GM23248 (cell line): ENCODE results near the gene OPCML. TPM values are rescaled to one million over a fixed set of nuclear protein-coding genes. Genes with fewer than 3 reads are reported as not detected.

Experiments
- DNase-seq: peaks from one replicate; pipeline ENCODE4 v3.0.0-alpha.2; 2015
- H2AFZ ChIP-seq: fragments of 200-600 bp; sonication (generic); 2 replicates; pipeline ENCODE4 v1.6.1; 2016; ENCODE audit warnings: antibody characterized with exemption
- H3F3A ChIP-seq: fragments of 200-600 bp; sonication (generic); 2 replicates; pipeline ENCODE4 v1.6.1; 2016; ENCODE audit warnings: mild to moderate bottlenecking, antibody characterized with exemption, mixed run types; ENCODE audit not compliant: insufficient read depth
- H3K27ac ChIP-seq: fragments of 200-600 bp; sonication (generic); 2 replicates; pipeline ENCODE4 v1.5.1; 2016; ENCODE audit warnings: mild to moderate bottlenecking
- H3K27me3 ChIP-seq: fragments of 200-600 bp; sonication (generic); replicated peaks from 2 replicates; pipeline ENCODE4 v1.6.1; 2016; ENCODE audit warnings: mild to moderate bottlenecking; ENCODE audit not compliant: insufficient read depth
- H3K36me3 ChIP-seq: fragments of 200-600 bp; sonication (generic); 2 replicates; pipeline ENCODE4 v1.6.1; 2016; ENCODE audit warnings: low read depth, mild to moderate bottlenecking
- H3K4me1 ChIP-seq: fragments of 200-600 bp; sonication (generic); 2 replicates; pipeline ENCODE4 v1.6.1; 2016; ENCODE audit warnings: mild to moderate bottlenecking; ENCODE audit not compliant: insufficient read depth
- H3K4me2 ChIP-seq: fragments of 200-600 bp; sonication (generic); one replicate; pipeline ENCODE4 v1.6.1; 2016; ENCODE audit warnings: mild to moderate bottlenecking; ENCODE audit not compliant: unreplicated experiment
- H3K4me3 ChIP-seq: fragments of 200-600 bp; sonication (generic); 2 replicates; pipeline ENCODE4 v1.5.1; 2016; ENCODE audit warnings: mild to moderate bottlenecking
- H3K79me2 ChIP-seq: fragments of 200-600 bp; sonication (generic); 2 replicates; pipeline ENCODE4 v1.6.1; 2016; ENCODE audit warnings: mild to moderate bottlenecking; ENCODE audit not compliant: insufficient read depth
- H3K9ac ChIP-seq: fragments of 200-600 bp; sonication (generic); 2 replicates; pipeline ENCODE4 v1.6.1; 2016; ENCODE audit warnings: mild to moderate bottlenecking
- H3K9me2 ChIP-seq: fragments of 200-600 bp; sonication (generic); 2 replicates; pipeline ENCODE4 v1.6.1; 2016; ENCODE audit warnings: mixed run types, mild to moderate bottlenecking, moderate library complexity; ENCODE audit not compliant: insufficient read depth
- H3K9me3 ChIP-seq: fragments of 200-600 bp; sonication (generic); one replicate; pipeline ENCODE4 v1.6.1; 2017; ENCODE audit warnings: low read depth
- H4K20me1 ChIP-seq: fragments of 200-600 bp; sonication (generic); 2 replicates; pipeline ENCODE4 v1.6.0; 2016; ENCODE audit not compliant: insufficient read depth
- EZH2 ChIP-seq: fragments of 200-600 bp; sonication (generic); IDR thresholded peaks from 2 replicates; pipeline ENCODE4 v1.6.1; 2018; ENCODE audit warnings: antibody characterized with exemption, mild to moderate bottlenecking; ENCODE audit not compliant: insufficient read depth, poor library complexity, severe bottlenecking
- EZH2phosphoT487 ChIP-seq: fragments of 200-600 bp; sonication (generic); IDR thresholded peaks from 2 replicates; pipeline ENCODE4 v1.6.1; 2018; ENCODE audit warnings: antibody characterized with exemption, moderate library complexity, mild to moderate bottlenecking, low read depth; ENCODE audit not compliant: insufficient read depth
- WGBS, 2 experiments: methylation state at CpG; one replicate each; pipeline ENCODE4 v1.1.6; 2015 to 2017; ENCODE audit warnings: low lambda C conversion rate in 2 of 2, low coverage in 1 of 2; ENCODE audit errors: missing lambda C conversion rate in 2 of 2; 5-methylcytosine and 5-hydroxymethylcytosine counted together
- in situ Hi-C: fragments of 300-500 bp; cut with MboI; formaldehyde crosslinking; loops from 2 replicates; pipeline ENCODE4 v1.15.0; 2020
- polyA plus RNA-seq: library from polyadenylated mRNA; unstranded; fragments of >200 nt; fragmentation: Nextera tagmentation; extraction: Ambion mirVana; gene quantifications from 2 replicates; pipeline ENCODE4 v1.2.1, GENCODE V29; 2016
- total RNA-seq: library from RNA; depleted of rRNA; stranded (reverse); fragments of >200 nt; shearing (Covaris generic); gene quantifications from 2 replicates; pipeline ENCODE4 v1.2.3, GENCODE V29; 2014

The OPCML gene
- total and polyA plus RNA-seq, 2 experiments from 2014 or later = 0.69 to 1.6 TPM

- in situ Hi-C loops = no loop called here
- no peak overlapping the region for H3K27ac ChIP-seq
- 25 to 33% methylated on average over 1 of the region's 1 CpG for WGBS, 2 experiments
- TF ChIP-seq EZH2phosphoT487 (no peak), EZH2 (no peak)
- DNase-seq = no peak
- H3K36me3 ChIP-seq = no peaks in the 10 kb centered on the region
- no peaks in the 10 kb centered on the region; the same call in 1 of the 2 replicates for H3K27me3 ChIP-seq
- no peaks in the 10 kb centered on the region for H3K79me2 ChIP-seq
- H3K9ac ChIP-seq = no peak overlapping the region
- no peak overlapping the region for H3K4me2 ChIP-seq
- H3F3A ChIP-seq = no peaks in the 10 kb centered on the region
- H3K9me3 ChIP-seq = no peaks in the 10 kb centered on the region
- H2AFZ ChIP-seq = no peak overlapping the region
- H4K20me1 ChIP-seq = no peaks in the 10 kb centered on the region
- no peak overlapping the region for H3K4me3 ChIP-seq
- H3K4me1 ChIP-seq = no peaks in the 10 kb centered on the region
- no peaks in the 10 kb centered on the region for H3K9me2 ChIP-seq
Measured at GRCh38 chr11:132595246-132595645, 937.1 kb downstream of the OPCML start.

DNA sequence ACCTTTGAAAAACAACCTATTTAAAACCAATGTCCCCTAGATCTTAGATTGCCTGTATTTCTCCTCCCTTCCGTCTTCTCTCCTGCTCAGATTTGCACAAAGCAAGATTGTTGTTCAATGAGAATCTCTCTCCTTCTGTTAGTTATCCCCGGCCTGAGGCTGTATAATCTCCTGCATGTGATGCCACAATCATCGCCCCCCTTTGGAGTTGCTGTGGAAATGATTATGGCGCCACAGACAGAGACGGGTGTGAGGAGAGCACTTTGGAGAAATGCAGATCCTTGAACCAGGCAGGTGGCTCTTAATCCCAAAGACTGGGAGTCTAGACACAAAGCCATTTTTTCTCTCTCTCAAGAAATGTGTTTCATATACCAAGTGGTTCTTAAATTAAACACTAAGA lies 941.3 kb downstream of the OPCML start:
- H3F3A ChIP-seq = 0 out of 2 replicates have a peak, but pooled peaks cover 4% of the 10 kb centered on the region
- no peak overlapping the region for H3K9ac ChIP-seq
- no peaks in the 10 kb centered on the region for H3K79me2 ChIP-seq
- H3K4me3 ChIP-seq = no peak overlapping the region
- H3K36me3 ChIP-seq = no peaks in the 10 kb centered on the region
- H3K9me3 ChIP-seq = no peaks in the 10 kb centered on the region
- no peak for TF ChIP-seq EZH2
- TF ChIP-seq EZH2phosphoT487 = no peak
- H3K4me2 ChIP-seq = no peak overlapping the region
- H3K27me3 ChIP-seq = no peaks in the 10 kb centered on the region
- H4K20me1 ChIP-seq = no peaks in the 10 kb centered on the region
- no peak overlapping the region for H2AFZ ChIP-seq
- DNase-seq = no peak
- in situ Hi-C loops = no loop called here
- peaks cover 17% of the 10 kb centered on the region for H3K4me1 ChIP-seq
- H3K9me2 ChIP-seq = no peaks in the 10 kb centered on the region
- H3K27ac ChIP-seq = no peak overlapping the region
- 78 to 83% methylated on average over 5 of the region's 5 CpGs for whole genome bisulfite sequencing, 2 experiments

DNA sequence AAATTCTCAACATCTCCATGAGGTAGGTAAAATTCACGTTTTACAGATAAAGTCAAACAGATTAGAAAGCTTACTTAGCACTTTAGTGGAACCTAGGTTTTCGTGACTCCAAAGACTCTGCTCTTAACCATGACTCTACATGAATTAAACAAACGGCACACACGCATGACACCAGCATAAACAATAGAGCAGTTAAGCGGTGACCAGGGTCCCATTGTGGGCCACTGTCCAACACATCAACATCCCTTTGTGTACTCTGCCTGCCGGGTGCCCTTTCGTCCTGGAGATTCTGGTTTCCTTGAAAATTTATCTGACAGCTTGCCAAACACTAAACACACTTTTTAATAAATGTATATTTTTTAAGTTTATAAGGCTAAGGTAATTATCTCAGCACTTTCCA lies 941.7 kb downstream of the OPCML start:
- Histone ChIP-seq H3K27ac (no peak overlapping the region), H3K4me2 (no peak overlapping the region), H3K36me3 (no peaks in the 10 kb centered on the region), H4K20me1 (no peaks in the 10 kb centered on the region), H3K79me2 (no peaks in the 10 kb centered on the region), H3K27me3 (no peaks in the 10 kb centered on the region), H3K9ac (no peak overlapping the region), H3K9me2 (no peaks in the 10 kb centered on the region), H3F3A (0 out of 2 replicates have a peak, but pooled peaks cover 4% of the 10 kb centered on the region), H2AFZ (no peak overlapping the region), H3K9me3 (no peaks in the 10 kb centered on the region), H3K4me1 (peaks cover 17% of the 10 kb centered on the region), H3K4me3 (no peak overlapping the region)
- in situ Hi-C loops = no loop called here
- TF ChIP-seq EZH2phosphoT487 (no peak), EZH2 (no peak)
- DNase-seq = no peak
- WGBS, 2 experiments = 69 to 74% methylated on average over 7 of the region's 7 CpGs

DNA sequence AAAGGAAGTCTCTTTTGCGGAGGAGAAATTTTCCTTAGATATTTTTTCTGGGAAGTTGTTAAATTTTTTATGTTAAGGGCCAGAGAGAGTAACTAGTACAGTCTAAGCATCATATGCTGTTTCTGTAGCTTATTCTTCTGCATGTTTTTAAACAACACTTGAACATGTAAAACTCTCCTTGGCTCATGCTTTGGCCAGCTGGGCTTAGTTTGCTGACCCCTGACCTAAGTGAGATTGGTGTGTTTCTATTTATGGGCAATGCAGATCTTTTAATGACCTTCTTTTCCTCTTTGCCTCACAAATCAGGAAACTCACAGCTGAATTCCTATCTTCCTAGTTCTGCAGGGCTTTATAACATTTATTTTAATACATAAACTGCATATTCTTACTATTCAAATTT lies 942.5 kb downstream of the OPCML start:
- 22 to 24% methylated on average over 1 of the region's 1 CpG for WGBS, 2 experiments
- in situ Hi-C loops = no loop called here

DNA sequence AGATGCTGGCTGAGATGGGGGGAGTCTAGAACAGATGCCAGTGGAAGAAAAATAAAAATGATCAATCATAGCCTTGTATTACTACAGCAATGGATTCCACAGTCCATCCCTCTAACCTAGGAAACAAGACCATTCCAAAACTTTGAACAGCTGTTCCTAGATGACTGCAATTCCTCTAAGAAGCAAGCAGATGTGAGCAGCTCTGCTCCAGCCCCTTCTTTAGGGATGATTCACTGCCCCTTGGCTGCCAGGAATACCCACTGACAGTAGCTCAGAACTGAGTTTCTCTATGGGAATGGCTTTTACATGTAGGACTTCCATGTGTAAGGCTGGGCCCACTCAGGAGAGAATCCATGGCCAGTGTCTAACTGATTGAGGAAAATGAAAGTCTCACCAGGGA lies 943.9 kb downstream of the OPCML start:
- in situ Hi-C loops = no loop called here

More for the DNA sequence above, 942.5 kb downstream of the OPCML start:
- no peak for DNase-seq
- Histone ChIP-seq H3K9me3 (no peaks in the 10 kb centered on the region), H4K20me1 (no peaks in the 10 kb centered on the region), H3K9ac (no peak overlapping the region), H3K27me3 (no peaks in the 10 kb centered on the region), H2AFZ (no peak overlapping the region), H3K4me2 (no peak overlapping the region), H3K36me3 (no peaks in the 10 kb centered on the region), H3K9me2 (no peaks in the 10 kb centered on the region), H3K27ac (no peak overlapping the region), H3K4me3 (no peak overlapping the region), H3K4me1 (peaks cover 17% of the 10 kb centered on the region), H3F3A (0 out of 2 replicates have a peak, but pooled peaks cover 4% of the 10 kb centered on the region), H3K79me2 (no peaks in the 10 kb centered on the region)
- no peak for TF ChIP-seq EZH2
- no peak for TF ChIP-seq EZH2phosphoT487

More for the DNA sequence above, 943.9 kb downstream of the OPCML start:
- peak; percentile 55 for DNase-seq
- no peak for TF ChIP-seq EZH2
- no peak for TF ChIP-seq EZH2phosphoT487
- Histone ChIP-seq H3F3A (0 out of 2 replicates have a peak, but pooled peaks cover 4% of the 10 kb centered on the region), H3K4me2 (no peak overlapping the region), H3K79me2 (no peaks in the 10 kb centered on the region), H3K9ac (no peak overlapping the region), H3K9me3 (no peaks in the 10 kb centered on the region), H3K27ac (no peak overlapping the region), H2AFZ (no peak overlapping the region), H3K4me3 (no peak overlapping the region), H3K36me3 (no peaks in the 10 kb centered on the region), H4K20me1 (no peaks in the 10 kb centered on the region), H3K27me3 (no peaks in the 10 kb centered on the region), H3K4me1 (peaks cover 17% of the 10 kb centered on the region), H3K9me2 (no peaks in the 10 kb centered on the region)
